ENCODE results near the gene DNM3.

- TF ChIP-seq EZH2phosphoT487 (IDR thresholded peaks at IDR 0.05; ENCODE audit: low read length) (no peak), EZH2 (optimal IDR thresholded peaks at IDR 0.05; ENCODE audit: low read depth, low read length) (no peak)
Observed at GRCh38 chr1:172001288-172001687, 160.0 kb downstream of the DNM3 start.
